ENCODE measurements around the gene IQCH. TPM values are rescaled to one million over a fixed set of nuclear protein-coding genes. Genes with fewer than 3 reads are reported as not detected.

The IQCH gene
- total and polyA plus RNA-seq, 9 of the 15 experiments (the other 6 are each of a cell fraction or from before 2014, with no cell fraction given) = 1.8 to 3.9 (median 2.7) TPM

DNA sequence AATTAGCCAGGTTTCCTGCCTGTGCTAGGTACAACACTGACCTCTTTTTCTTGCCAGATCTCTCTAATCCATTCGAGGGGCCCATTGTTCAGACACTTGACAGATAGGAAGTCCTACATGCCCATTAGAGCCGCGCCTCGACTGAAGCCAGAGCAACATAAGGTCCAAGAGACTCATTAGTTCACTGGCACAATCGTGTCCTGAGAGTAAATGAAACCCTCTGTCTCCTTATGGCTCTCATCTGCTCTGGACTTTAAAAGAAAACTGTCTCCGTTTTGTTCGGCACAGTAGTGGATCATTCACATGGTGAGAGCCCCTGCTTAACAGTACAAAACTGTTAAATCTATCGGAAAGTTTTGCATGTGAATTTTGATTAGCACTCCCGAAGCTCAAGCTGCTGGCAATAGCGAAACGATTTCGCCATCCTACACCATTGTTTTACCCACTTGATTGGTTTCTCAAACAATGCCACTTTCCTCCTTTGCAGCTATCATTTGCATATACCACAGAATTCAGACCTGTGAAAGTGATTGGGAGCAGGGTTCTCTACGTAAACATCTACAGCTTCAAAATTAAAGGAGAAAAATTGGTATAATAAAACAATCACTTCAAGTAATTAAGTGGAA lies 247.4 kb downstream of the IQCH start:
- no TSS peak for BruUV-seq (replicated peaks)
- no peak for TF ChIP-seq ZNF354B (CRISPR knock-in tag; IDR thresholded peaks at IDR 0.05)
- no peak for TF ChIP-seq SMARCA5 (IDR thresholded peaks at IDR 0.05)
- TF ChIP-seq PRPF4 (IDR thresholded peaks at IDR 0.05; ENCODE audit: insufficient read depth, low read depth, low read length, poor library complexity, severe bottlenecking) = no peak
- TF ChIP-seq, protein P1, sequence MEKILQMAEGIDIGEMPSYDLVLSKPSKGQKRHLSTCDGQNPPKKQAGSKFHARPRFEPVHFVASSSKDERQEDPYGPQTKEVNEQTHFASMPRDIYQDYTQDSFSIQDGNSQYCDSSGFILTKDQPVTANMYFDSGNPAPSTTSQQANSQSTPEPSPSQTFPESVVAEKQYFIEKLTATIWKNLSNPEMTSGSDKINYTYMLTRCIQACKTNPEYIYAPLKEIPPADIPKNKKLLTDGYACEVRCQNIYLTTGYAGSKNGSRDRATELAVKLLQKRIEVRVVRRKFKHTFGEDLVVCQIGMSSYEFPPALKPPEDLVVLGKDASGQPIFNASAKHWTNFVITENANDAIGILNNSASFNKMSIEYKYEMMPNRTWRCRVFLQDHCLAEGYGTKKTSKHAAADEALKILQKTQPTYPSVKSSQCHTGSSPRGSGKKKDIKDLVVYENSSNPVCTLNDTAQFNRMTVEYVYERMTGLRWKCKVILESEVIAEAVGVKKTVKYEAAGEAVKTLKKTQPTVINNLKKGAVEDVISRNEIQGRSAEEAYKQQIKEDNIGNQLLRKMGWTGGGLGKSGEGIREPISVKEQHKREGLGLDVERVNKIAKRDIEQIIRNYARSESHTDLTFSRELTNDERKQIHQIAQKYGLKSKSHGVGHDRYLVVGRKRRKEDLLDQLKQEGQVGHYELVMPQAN (IDR thresholded peaks at IDR 0.05; ENCODE audit: borderline replicate concordance) = no peak
- no peak for TF ChIP-seq FOXJ2 (tag; IDR thresholded peaks at IDR 0.05)
- no peak for TF ChIP-seq NFE2 (IDR thresholded peaks at IDR 0.05; ENCODE audit: low read depth)
- no peak for TF ChIP-seq KLF16 (IDR thresholded peaks at IDR 0.05)
- TF ChIP-seq TAF7 (tag; IDR thresholded peaks at IDR 0.05) = no peak
- no peak for TF ChIP-seq POLR2AphosphoS2 (IDR thresholded peaks at IDR 0.05; ENCODE audit: low read length)
- TF ChIP-seq, protein P2, sequence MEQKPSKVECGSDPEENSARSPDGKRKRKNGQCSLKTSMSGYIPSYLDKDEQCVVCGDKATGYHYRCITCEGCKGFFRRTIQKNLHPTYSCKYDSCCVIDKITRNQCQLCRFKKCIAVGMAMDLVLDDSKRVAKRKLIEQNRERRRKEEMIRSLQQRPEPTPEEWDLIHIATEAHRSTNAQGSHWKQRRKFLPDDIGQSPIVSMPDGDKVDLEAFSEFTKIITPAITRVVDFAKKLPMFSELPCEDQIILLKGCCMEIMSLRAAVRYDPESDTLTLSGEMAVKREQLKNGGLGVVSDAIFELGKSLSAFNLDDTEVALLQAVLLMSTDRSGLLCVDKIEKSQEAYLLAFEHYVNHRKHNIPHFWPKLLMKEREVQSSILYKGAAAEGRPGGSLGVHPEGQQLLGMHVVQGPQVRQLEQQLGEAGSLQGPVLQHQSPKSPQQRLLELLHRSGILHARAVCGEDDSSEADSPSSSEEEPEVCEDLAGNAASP (IDR thresholded peaks at IDR 0.05) = no peak
- TF ChIP-seq ZNF175 (CRISPR knock-in tag; IDR thresholded peaks at IDR 0.05; ENCODE audit: low read depth) = no peak
- TF ChIP-seq, protein P3, sequence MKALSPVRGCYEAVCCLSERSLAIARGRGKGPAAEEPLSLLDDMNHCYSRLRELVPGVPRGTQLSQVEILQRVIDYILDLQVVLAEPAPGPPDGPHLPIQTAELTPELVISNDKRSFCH (CRISPR knock-in tag; IDR thresholded peaks at IDR 0.05) = no peak
- TF ChIP-seq, protein P3 (tag; IDR thresholded peaks at IDR 0.05) = no peak
- TF ChIP-seq BRD4 (IDR thresholded peaks at IDR 0.05) = no peak
- TF ChIP-seq MXI1 (IDR thresholded peaks at IDR 0.05; ENCODE audit: low read depth, low read length) = no peak
- TF ChIP-seq SIN3B (IDR thresholded peaks at IDR 0.05; ENCODE audit: low read depth) = no peak
- Histone ChIP-seq H4K20me1 (replicated peaks; ENCODE audit: control insufficient read depth, insufficient read depth, low read length) (no peaks in the 10 kb centered on the region), H3K9me1 (ENCODE audit: control insufficient read depth, insufficient read depth, low read length) (no peaks in the 10 kb centered on the region), H3K4me3 (no peak overlapping the region), H3K79me2 (ENCODE audit: control insufficient read depth, insufficient read depth, low read length) (no peaks in the 10 kb centered on the region), H3K4me2 (ENCODE audit: insufficient read depth, low read length) (no peak overlapping the region), H3K27me3 (ENCODE audit: control insufficient read depth in 2 of 2, insufficient read depth in 2 of 2, low read length in 2 of 2) (no peaks in the 10 kb centered on the region), H3K9me3 (replicated peaks; ENCODE audit: control insufficient read depth, insufficient read depth, low read depth, low read length) (no peaks in the 10 kb centered on the region), H3K27ac (ENCODE audit: extremely low read depth, low read depth, low read length) (no peak overlapping the region), H3K9ac (ENCODE audit: insufficient read depth in 1 of 2, low read depth in 2 of 2, low read length in 2 of 2) (no peak overlapping the region), H3K4me1 (replicated peaks in 1 of 2; ENCODE audit: control insufficient read depth in 2 of 2, insufficient read depth in 2 of 2, low read length in 2 of 2) (no peaks in the 10 kb centered on the region), H3K36me3 (ENCODE audit: control insufficient read depth, insufficient read depth, low read length) (no peaks in the 10 kb centered on the region), H2AFZ (ENCODE audit: low read depth, low read length) (peak overlapping the region; percentile 56)
- intact Hi-C loops (cut with micrococcal nuclease) (loop anchor here (1.0 kb wide), 1 partner anchor 331 kb away; no protein-coding TSS in a partner anchor), in situ Hi-C loops (cut with MboI) (no loop called here)
- ChIA-PET CTCF (ENCODE audit: low intra/inter-chr PET ratio) (interaction anchor here (2.4 to 2.8 kb wide), 2 partner anchors 330 to 334 kb away, joined by 13 to 20 read pairs; no protein-coding TSS in a partner anchor), POLR2A (interaction anchor here (0.7 to 1.5 kb wide), 5 partner anchors 8 to 20 kb away, joined by 3 to 5 read pairs (median 4); no protein-coding TSS in a partner anchor)
- no peak for ATAC-seq
- no peak for FAIRE-seq
- 56% methylated on average over 13 of the region's 13 CpGs for WGBS (ENCODE audit: insufficient coverage, low coverage, missing lambda C conversion rate)
- DNase-seq (ENCODE audit: extremely low read depth in 1 of 4, low spot score in 3 of 4) = no peak

All from K562 (cell line).